Myocyte (in vitro differentiated cells): ENCODE measurements around the gene CACNA2D1. TPM values are rescaled to one million over a fixed set of nuclear protein-coding genes. Genes with fewer than 3 reads are reported as not detected.
"Not testable (repeated sequence)": the region's sequence is repeated elsewhere in the genome, so short reads cannot be mapped to it uniquely, and the experiment has no call there.

Experiments
- DNase-seq: peaks from one replicate; pipeline ENCODE4 v3.0.0-alpha.2; 2012; ENCODE audit warnings: low read depth
- total RNA-seq: library from RNA; depleted of rRNA; stranded (reverse); fragments of >200 nt; gene quantifications from 2 replicates; pipeline ENCODE4 v1.2.3, GENCODE V29; 2014

The CACNA2D1 gene
- total RNA-seq, 1 donor from 2014 or later, result 231 TPM

DNA sequence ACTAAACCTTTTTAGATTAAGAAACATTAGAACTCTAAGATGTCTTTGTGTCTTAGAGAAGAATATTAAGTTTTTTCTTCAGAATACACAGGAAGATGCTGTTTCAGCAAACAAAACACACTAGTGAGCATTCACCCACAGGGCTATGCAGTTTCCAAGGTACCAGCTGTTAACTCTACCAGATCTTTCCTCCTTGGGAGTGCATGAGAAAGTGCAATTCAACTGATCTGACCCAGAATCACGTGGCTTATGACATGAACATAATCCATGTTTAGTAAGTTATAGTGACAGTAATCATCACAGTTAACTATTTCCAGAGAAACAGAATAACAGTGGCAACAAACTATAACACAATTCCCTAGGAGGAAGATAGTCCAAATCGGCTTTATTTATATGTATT is 270.7 kb downstream of the CACNA2D1 start:
- peak; percentile 78 for DNase-seq

DNA sequence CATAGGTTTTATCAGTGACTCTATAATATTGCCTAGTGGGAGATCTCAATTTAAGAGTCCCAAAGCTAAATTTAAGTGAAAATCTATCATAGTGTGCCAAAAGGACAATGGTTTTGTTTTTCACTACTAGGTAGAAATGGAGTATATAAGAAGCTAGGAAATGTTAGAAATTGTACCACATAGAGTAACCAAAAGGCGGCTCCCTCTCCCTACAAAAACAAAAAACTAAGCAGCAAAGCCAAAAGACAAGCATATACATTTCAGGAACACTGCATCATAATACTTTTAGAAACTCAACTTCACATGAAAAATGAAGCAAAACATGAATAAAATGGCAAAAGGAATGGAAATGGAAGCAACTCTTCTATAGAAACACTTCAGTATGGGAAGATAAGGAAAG is 271.6 kb downstream of the CACNA2D1 start:
- no peak for DNase-seq

DNA sequence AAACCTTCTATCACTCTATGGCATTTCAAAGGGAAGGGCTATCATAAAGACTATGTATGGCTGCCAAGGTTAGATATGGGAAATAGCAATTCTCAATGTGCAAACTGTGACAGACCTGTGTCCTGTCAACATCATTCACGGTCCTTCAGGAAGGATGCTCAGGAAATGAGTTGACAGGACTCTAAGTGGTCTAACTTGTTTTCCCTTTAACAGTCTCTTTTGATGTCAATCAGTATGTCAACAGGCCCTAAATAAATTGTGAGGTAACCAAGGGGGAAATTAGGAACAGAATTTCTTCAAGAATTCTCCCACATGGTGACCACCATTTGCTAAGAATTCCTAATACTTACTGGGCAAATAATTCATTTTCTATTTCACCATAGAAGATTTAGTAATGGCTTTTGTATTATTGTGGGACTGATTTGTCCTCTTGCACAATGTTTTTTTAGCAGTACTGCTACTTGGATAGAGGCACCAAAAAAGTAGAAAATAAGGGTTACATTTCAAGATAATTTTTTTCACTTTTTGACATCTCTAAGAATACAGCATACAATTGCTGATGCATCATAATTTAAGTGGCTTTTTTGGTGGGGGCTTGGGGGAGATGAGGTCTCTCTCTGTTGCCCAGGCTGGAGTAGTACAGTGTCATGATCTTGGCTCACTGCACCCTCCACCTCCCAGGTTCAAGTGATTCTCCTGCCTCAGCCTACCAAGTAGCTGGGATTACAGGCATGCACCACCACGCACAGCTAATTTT is 275.8 kb downstream of the CACNA2D1 start:
- no peak for DNase-seq

DNA sequence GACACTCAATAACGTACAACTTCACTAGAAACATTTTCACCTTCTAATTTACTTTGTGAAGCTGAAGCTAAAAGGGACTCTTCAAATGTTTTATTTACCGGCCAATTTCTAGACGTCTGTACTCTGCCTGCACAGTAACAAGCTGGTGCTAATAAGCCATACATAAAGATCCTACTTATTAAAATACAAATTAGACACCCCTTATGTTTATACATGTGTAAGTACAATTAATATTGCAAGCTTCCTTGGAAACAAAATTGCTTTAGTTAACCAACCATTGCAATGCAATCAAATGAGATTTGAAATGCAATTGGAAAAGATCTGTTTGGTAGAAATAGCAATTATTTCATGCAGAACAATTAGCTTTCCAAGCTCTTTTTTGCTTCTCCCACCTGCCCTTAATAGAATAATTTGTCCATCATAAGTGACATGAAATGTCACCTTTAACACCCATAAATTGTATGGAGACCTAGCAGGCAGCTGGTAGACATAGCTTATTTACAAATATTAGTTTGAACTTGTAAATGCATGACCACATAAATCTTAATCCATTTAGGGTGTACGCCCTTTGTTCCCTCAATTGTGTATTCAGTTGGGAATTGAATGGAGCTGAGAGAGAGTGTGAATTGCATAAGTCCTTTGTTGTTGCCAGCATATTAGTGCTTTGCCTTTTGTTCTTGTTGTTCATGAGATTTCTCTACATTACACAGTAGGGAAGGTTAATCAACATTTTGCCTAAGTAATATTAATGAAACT is 277.1 kb downstream of the CACNA2D1 start:
- no peak for DNase-seq

DNA sequence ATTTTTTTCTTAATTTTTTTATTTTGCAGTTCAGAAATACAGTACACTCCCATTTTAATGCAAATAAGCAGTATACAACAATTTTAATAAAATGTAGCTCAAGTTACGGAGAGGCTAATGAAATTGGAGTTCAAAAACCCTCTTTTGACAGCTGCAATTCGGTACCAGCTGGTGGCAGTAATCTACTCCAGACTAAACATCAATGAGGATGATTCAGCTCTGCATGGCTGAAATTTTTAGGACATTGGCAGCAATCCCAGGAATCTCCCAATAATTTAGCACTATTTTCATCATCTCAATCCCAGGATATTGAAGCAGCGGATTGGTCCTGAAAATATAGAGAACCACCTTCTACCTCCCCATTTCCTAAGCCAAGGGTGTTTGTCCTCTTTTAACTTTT is 278.8 kb downstream of the CACNA2D1 start:
- DNase-seq, result peak; percentile 84

DNA sequence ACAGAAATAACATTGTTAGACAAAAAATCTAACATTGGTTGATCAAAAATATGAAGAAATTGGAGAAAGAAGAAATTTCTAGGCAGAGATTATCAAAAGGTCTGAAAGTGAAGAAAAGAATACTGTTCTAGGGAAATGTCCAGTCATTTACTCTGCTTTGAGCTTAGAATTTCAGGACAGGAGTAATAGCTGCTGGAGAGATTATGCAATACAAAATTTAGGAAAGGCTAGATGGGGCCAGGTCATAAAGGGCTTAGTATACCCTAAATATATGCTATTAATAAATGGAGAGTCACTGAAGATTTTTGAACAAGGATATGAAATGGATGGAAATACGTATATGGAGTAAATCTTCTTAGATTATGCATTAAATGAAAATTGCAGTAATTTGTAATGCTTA is 279.2 kb downstream of the CACNA2D1 start:
- DNase-seq, result no peak

DNA sequence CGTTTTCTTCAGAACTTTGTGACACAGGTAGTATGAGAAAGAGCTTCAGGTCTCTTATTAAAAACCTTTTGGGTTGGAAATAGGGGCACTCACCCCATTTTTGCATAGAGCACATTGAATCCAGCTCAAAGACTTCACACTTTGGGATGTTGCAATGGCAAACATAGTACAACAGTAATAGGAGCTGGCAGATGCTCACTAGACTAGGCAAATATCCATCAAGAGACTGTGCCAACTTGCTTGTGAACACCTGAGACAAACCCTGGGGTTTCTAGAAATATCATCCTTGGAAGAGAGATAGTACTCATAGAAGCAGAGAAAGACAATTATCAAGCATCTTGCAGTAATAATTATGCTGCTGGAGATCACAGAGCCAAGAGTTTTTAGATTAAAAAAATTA is 280.0 kb downstream of the CACNA2D1 start:
- no peak for DNase-seq

DNA sequence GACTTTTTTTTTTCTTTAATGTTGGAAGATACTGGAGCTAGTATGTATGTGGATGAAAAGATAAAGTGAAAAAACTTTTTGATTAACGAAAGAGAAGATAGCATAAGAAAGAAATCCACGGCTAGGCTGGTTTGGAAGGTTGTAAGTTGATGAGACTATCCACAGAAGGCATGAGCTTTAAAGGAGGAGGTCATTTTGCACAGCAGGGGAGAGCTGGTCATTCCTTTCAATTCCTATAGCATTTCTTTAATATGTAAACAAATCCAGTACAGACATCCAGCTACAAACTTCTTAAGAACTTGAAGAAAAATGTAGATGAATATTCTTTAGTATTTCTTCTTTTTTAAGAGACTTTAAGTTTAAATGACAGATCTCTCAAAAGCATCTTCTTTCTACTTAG is 281.3 kb downstream of the CACNA2D1 start:
- DNase-seq, result no peak

DNA sequence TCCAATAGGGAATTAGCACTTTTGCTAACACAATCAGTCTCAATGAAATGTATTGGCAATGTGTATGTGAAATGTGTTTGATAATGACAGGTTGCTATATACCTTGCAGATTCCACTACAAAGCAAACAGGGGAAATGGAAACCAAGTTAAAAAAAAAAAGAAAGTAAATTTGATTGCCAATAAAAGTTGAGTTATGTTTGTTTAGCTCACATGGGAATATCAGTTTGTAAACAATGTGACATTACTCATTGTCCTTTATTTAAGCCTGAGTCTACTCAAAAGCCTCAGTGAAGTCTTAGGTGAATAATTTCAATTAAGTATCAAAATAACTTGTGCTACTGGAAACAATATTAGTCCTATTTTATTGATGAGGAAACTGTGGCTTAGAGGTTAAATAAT is 285.2 kb downstream of the CACNA2D1 start:
- no peak for DNase-seq

DNA sequence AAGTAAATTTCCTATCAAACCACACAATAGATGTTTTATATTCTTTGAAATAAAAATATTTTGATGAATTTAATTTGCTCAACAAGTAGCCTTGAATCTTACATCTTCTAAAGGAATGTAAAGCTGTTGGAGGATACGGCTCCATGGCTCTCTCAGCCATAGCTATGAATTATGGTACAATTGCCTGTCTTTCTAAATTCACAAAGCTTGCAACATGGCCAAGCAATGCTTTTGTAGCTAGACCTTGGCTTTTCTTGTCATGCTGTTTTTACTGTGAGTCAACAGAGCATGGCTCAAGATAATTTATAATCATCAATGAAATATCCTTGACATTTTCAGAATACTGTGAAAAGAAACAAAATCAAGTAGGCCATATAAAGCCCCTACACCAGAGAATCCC is 286.7 kb downstream of the CACNA2D1 start:
- no peak for DNase-seq

DNA sequence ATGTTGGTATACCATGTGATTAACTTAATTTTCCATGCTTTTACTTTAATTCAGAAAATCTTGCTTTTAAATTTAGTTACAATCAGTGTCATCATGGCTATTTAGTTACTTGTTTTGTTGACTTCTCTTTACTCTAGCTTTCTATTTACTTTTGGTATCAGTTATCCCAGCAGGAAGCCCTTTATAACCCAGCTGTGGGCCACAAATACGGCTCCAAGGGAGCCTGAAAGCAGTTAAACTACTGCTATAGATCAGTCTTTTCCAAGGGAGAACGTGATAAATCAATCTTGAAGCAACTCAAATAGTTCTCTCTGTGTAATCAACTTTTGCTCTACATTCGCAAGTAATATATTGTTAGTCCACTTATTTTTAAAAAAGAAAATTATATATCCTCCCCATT is 287.4 kb downstream of the CACNA2D1 start:
- DNase-seq, result no peak

DNA sequence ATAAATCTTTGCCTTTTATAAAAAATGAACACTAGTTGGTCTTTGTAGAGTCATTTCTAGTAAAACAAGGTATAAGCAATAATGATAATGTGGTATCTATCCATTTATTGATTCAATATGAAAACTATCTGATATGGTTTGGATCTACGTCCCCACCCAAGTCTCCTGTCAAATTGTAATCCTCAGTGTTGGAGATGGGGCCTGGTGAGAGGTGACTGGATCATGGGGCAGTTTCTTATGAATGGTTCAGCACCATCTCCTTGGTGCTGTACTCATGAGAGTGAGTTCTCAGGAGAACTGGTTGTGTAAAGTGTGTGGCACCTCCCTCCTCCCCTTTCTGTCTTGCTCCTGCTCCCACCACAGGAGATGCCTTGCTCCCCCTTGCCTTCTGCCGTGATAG is 288.8 kb downstream of the CACNA2D1 start:
- DNase-seq, result no peak

DNA sequence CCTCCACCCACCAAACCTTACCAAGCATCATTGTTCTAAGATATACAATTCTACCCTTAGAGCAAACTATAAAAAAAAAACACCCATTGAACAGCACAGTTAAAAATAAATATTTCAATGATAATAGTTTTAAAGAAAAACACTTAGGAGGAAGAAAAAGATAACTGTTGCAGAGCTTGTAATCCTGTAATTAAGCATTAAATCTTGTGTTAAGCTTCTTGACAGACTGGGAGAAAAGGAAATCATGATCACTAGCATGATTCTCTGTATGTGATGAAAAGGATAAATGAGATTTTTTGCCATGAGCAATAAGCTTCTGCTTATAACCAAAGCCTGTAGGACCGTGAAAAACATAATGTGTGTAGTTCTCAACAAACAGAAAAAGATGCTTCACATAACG is 289.8 kb downstream of the CACNA2D1 start:
- DNase-seq, result no peak

DNA sequence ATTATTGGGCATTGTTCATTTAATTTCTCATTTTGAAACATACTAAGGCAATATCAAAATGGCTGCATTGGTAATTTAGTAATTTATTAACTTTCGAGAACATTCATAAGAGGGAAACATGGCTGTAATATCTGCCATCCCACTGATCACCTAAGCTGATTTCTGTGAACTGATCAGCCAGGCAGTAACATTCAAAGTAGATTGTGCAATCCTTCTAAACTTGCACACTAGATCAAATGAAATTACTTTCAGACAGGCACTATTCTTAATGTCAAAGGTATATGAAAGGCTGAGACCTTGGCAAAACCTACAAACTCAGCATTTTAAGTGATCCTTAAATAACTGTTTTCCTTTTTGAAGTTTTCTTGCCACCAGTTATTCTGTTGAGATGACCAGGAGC is 290.7 kb downstream of the CACNA2D1 start:
- DNase-seq, result no peak

DNA sequence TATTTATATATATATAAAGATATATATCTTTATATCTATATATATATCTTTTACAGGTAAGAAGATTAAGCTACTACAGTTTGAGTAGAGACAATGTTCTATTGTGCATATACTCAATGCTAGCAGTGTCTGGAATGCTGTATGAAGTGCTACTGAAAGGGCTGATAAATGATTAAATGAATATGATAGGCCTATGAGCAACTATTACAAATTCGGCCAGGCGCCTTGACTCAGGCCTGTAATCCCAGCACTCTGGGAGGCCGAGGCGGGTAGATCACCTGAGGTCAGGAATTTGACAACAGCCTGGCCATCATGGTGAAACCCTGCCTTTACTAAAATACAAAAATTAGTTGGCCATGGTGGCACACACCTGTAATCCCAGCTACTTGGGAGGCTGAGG is 297.1 kb downstream of the CACNA2D1 start:
- no peak for DNase-seq

DNA sequence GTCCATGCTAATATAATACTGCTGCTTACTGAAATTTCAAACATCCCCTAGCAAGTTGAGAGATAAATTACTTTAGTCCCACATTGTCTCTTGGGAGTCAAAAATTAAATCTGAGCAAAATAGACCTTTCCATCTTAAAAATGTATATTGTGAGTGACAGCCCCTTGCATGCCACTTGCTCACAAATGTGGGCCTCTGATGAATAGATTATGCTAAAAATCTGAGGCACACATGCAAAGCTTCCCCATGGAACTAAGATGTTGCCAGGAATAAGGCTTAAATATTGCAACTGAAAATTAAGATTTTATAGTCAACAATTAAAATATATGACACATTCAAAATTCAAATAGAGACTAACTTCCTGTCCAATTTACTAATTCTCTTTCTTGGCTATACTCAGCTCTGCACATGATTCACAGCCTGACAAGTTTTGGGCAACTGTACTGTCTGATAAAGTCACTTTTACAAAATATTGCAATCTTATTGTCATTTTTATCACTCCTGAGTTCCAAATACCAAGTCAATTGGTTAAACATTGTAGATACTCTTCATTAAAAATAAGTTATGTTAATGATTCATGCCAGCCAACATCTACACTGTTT is 301.2 kb downstream of the CACNA2D1 start:
- no peak for DNase-seq

DNA sequence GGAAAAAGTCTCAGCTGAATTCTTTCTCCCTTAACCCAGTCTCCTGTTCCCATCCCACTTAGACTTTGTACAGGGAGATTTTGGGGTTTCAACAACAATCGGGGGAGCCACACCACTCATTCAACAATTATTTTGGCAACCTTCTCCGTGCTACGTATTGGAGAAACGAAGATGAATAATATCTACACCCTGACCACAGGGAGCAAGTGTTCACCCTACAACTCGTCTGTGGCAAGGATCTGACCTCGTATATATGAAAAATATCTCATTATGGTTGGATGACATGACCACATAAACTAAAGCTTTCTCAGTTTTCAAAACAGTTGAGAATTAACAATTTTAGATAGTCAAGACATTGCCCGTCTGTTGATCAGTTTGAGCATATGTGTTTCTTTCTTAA is 302.1 kb downstream of the CACNA2D1 start:
- peak; percentile 49 for DNase-seq

DNA sequence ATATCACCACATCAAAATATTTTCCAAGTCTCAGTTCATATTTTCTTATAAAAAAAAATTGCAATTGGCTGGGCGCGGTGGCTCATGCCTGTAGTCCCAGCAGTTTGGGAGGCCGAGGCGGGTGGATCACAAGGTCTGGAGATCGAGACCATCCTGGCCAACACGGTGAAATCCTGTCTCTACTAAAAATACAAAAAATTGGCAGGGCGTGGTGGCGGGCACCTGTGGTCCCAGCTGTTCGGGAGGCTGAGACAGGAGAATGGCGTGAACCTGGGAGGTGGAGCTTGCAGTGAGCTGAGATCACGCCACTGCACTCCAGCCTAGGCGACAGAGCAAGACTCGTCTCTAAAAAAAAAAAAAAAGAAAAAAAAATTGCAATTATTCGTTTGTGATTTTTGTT is 303.0 kb downstream of the CACNA2D1 start:
- DNase-seq, result not testable (repeated sequence)

DNA sequence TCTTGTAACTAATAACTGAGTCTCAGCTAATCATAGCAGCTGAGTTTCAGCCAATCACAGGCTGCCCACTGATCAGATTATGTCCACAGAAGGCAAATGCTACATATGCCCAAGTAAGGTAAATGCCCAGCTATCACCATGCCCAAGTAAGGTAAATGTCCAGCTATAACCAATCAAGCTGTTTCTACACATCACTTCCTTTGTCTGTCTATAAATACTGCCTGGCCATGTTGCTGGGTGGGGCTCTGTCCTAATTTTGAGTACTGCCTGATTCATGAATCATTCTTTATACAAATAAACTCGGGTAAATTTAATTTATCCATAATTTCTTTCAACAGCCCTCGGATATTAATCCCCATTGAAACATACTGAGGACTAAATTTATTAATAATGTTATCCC is 312.4 kb downstream of the CACNA2D1 start:
- DNase-seq, result peak; percentile 18

DNA sequence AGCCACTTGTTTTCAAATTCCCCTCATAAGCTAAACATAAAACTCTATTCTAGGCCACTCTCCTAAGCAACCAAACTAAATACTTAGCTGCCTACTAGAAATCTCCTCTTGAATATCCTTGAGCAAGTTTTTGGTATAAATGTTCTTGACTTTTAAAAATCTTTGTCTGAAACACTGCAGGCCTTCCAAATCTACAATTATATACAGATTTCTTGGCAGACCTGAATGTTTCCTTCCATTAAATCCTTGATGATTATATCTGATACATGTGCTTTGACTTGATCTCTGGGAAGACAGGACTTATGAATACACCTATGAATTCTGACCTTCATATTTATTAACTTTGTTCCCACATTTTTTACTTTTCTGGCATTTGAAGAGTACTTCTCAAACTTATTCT is 314.5 kb downstream of the CACNA2D1 start:
- no peak for DNase-seq

DNA sequence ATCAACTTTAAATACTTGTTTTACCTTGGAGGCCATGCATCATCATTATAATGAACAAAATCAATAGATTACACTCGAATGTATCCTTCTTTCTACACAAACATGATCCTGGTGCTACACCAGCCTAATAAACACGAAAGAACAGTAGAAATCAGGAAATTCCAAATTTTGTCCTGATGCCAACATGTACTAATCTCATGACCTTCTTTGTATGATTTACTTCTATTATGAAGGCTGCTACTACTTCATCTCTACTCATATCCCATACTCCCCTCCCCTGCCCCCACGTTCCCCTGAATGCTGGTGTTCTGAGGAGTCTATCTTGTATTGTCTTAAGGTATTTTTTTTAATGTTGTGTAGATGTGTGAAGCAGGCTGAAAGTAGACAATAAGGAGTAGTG is 315.0 kb downstream of the CACNA2D1 start:
- no peak for DNase-seq

DNA sequence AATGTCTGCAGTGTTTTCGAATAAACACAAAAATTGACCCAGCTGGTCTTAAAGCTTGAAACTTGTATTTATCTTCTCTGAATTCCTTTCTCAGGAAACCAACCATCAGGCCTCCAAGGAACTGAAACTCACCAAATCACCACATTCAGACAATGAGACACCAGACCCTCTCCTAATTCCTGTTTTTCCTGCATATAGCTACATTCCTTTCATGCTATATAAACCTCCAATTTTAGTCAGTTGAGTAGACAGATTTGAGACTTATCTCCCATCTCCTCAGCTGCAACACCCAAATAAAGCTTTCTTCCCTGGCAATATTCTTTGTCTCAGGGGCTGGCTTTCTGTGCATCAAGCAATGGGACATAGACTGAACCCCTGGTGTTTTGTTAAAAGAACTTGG is 317.0 kb downstream of the CACNA2D1 start:
- no peak for DNase-seq

DNA sequence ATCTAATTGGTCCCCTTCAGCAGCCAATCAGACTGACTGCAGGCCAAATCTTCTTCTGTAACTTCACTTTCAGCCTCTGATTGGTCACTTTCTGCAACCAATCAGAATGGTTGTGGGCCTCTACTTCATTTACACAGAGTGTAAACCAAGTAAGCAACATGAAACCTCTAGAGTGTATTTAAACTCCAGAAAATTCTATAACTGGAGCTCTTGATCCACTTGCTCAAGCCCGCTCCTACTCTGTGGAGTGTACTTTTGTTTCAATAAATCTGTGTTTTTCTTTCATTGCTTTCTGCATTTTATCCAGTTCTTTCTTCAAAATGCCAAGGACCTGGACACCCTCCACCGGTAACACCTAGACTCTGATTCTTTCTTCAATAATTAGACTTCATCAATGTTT is 319.1 kb downstream of the CACNA2D1 start:
- DNase-seq, result no peak
